Erythroblast (primary cell): Measurements from ENCODE around the gene ARMH4.

Experiments used
- GATA1 ChIP-seq: IDR thresholded peaks from 2 replicates; pipeline ENCODE4 v1.6.1; 2011; ENCODE audit warnings: low read depth, mild to moderate bottlenecking, control low read depth, low read length, moderate library complexity
- POLR2A ChIP-seq: IDR thresholded peaks from 2 replicates; pipeline ENCODE4 v1.6.1; 2011; ENCODE audit warnings: mild to moderate bottlenecking, low read length

- TF ChIP-seq POLR2A (no peak), GATA1 (no peak)
Observed at GRCh38 chr14:57987596-57988300, 164.3 kb downstream of the ARMH4 start.
